ENCODE data around the gene CCDC34. TPM values are rescaled to one million over a fixed set of nuclear protein-coding genes. Genes with fewer than 3 reads are reported as not detected.
A peak's percentile ranks its signal among the peaks of the same experiment; 100 is the strongest.

CCDC34 gene
- total and polyA plus RNA-seq, 12 donors = 1.1 to 10.7 (median 3.3) TPM

- intact Hi-C loops (cut with DNase I) = no loop called here
- H3K4me3 ChIP-seq = no peak overlapping the region
Observed at GRCh38 chr11:27405134-27405533, 42.1 kb upstream of the CCDC34 start.

GRCh38 chr11:27404427-27404826, 41.4 kb upstream of the CCDC34 start:
- Histone ChIP-seq H3K27ac (peak overlapping the region in 3 of 10 donors; percentile 6 to 67 (median 18)), H3K4me1 (peaks cover 0 to 46% (median 12%) of the 10 kb centered on the region in 9 donors), H3K9me3 (no peaks in the 10 kb centered on the region), H3K27me3 (no peaks in the 10 kb centered on the region), H3K36me3 (no peaks in the 10 kb centered on the region), H3K4me3 (no peak overlapping the region)
- no peak for DNase-seq
- intact Hi-C loops (cut with DNase I) = no loop called here
- no peak for ATAC-seq
- WGBS, 2 donors = 87 to 89% methylated on average over 2 of the region's 2 CpGs
- TF ChIP-seq, protein P1, sequence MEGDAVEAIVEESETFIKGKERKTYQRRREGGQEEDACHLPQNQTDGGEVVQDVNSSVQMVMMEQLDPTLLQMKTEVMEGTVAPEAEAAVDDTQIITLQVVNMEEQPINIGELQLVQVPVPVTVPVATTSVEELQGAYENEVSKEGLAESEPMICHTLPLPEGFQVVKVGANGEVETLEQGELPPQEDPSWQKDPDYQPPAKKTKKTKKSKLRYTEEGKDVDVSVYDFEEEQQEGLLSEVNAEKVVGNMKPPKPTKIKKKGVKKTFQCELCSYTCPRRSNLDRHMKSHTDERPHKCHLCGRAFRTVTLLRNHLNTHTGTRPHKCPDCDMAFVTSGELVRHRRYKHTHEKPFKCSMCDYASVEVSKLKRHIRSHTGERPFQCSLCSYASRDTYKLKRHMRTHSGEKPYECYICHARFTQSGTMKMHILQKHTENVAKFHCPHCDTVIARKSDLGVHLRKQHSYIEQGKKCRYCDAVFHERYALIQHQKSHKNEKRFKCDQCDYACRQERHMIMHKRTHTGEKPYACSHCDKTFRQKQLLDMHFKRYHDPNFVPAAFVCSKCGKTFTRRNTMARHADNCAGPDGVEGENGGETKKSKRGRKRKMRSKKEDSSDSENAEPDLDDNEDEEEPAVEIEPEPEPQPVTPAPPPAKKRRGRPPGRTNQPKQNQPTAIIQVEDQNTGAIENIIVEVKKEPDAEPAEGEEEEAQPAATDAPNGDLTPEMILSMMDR (IDR thresholded peaks at IDR 0.05) = no peak

More at GRCh38 chr11:27405134-27405533, 42.1 kb upstream of the CCDC34 start:
- Histone ChIP-seq H3K27me3 (no peaks in the 10 kb centered on the region), H3K9me3 (no peaks in the 10 kb centered on the region), H3K36me3 (no peaks in the 10 kb centered on the region), H3K4me1 (peaks cover 0 to 47% (median 13%) of the 10 kb centered on the region in 9 donors), H3K27ac (peak overlapping the region in 5 of 10 donors; percentile 6 to 68 (median 18))
- WGBS, 2 donors = 82 to 87% methylated on average over 3 of the region's 3 CpGs
- TF ChIP-seq, protein P1 (IDR thresholded peaks at IDR 0.05) = no peak
- DNase-seq (no peak), ATAC-seq (no peak)

DNA sequence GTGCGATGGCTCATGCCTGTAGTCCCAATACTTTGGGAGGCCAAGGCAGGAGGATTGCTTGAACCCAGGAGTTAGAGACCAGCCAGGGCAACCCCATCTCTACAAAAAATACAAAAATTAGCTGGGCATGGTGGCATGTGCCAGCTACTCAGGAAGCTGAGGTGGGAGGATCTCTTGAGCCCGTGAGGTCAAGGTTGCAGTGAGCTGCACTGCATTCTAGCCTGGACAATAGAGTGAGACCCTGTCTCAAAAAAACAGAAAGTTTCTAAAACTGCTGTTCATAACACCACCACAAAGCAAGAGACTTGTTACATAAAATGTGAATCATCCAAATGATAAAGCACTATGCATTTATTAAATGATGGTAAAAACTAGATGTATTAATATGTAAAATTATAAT, 40.2 kb upstream of the CCDC34 start:
- H3K4me3 ChIP-seq = no peak overlapping the region
- no peaks in the 10 kb centered on the region for H3K27me3 ChIP-seq
- H3K36me3 ChIP-seq = no peaks in the 10 kb centered on the region
- DNase-seq = no peak
- 96 to 97% methylated on average over 2 of the region's 2 CpGs for WGBS, 2 donors
- no peak overlapping the region for H3K27ac ChIP-seq
- intact Hi-C loops (cut with DNase I) = no loop called here
- no peak for ATAC-seq
- peaks cover 0 to 34% (median 3%) of the 10 kb centered on the region in 9 donors for H3K4me1 ChIP-seq
- TF ChIP-seq, protein P1 (IDR thresholded peaks at IDR 0.05) = no peak
- no peaks in the 10 kb centered on the region for H3K9me3 ChIP-seq

- no peak for DNase-seq
- Histone ChIP-seq H3K9me3 (no peaks in the 10 kb centered on the region), H3K4me1 (peaks cover 0 to 30% (median 3%) of the 10 kb centered on the region in 9 donors), H3K4me3 (no peak overlapping the region), H3K27me3 (no peaks in the 10 kb centered on the region), H3K36me3 (no peaks in the 10 kb centered on the region), H3K27ac (no peak overlapping the region)
- no peak for ATAC-seq
- TF ChIP-seq, protein P1 (IDR thresholded peaks at IDR 0.05) = no peak
- intact Hi-C loops (cut with DNase I) = no loop called here
- WGBS, 2 donors = 97 to 100% methylated on average over 2 of the region's 2 CpGs
Observed at GRCh38 chr11:27402450-27402849, 39.4 kb upstream of the CCDC34 start.

Measured in heart right ventricle (tissue), 16 donors.